Measurements from ENCODE around the gene CARS2. TPM values are rescaled to one million over a fixed set of nuclear protein-coding genes. Genes with fewer than 3 reads are reported as not detected.

The CARS2 gene
- total RNA-seq, 4 donors from 2014 or later: 33.9 to 64.7 (median 51.8) TPM

DNA sequence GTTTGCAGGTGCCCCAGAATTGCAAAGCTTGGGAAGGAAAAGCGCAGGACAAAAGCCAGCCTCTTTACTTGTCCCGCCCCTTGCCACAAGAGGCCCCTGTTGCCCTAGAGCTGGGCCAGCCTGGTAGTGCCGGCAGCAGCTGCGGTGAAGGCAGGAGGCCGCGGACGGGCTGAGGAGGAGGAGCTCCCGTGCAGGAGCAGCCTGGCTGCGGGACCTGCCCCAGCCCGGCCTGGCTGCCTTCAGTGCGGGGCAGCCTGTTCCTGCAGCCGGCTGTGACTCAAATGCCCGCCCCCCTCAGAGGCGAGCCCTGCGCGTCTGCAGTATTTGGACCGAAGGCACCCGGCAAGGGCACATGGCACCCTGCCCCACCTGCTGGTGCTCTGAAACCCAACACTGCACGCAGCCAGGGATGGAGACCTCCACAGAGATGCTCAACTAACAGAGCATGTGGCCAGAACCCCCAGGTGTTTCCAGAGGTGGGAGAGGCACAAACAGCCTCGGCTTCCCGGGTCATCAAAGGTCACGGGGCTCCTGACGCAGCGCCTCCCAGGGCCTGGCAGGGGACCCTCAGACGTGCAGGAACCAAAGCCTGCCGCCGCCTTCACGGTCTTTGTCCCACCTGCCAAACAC is 60.9 kb downstream of the CARS2 start:
- intact Hi-C loops (cut with DNase I; ENCODE audit: low total_unique reads): no loop called here
- 49 to 60% methylated on average over 17 to 21 of the region's 28 CpGs for WGBS, 2 donors
- TF ChIP-seq, protein P1, sequence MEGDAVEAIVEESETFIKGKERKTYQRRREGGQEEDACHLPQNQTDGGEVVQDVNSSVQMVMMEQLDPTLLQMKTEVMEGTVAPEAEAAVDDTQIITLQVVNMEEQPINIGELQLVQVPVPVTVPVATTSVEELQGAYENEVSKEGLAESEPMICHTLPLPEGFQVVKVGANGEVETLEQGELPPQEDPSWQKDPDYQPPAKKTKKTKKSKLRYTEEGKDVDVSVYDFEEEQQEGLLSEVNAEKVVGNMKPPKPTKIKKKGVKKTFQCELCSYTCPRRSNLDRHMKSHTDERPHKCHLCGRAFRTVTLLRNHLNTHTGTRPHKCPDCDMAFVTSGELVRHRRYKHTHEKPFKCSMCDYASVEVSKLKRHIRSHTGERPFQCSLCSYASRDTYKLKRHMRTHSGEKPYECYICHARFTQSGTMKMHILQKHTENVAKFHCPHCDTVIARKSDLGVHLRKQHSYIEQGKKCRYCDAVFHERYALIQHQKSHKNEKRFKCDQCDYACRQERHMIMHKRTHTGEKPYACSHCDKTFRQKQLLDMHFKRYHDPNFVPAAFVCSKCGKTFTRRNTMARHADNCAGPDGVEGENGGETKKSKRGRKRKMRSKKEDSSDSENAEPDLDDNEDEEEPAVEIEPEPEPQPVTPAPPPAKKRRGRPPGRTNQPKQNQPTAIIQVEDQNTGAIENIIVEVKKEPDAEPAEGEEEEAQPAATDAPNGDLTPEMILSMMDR (IDR thresholded peaks at IDR 0.05): no peak
- no peak for TF ChIP-seq POLR2A (IDR thresholded peaks at IDR 0.05)
- peak in 1 of 2 donors; percentile 86 for DNase-seq (ENCODE audit: low spot score in 2 of 2)
- H3K4me3 ChIP-seq (ENCODE audit: low read depth, poor library complexity, severe bottlenecking): no peak overlapping the region

DNA sequence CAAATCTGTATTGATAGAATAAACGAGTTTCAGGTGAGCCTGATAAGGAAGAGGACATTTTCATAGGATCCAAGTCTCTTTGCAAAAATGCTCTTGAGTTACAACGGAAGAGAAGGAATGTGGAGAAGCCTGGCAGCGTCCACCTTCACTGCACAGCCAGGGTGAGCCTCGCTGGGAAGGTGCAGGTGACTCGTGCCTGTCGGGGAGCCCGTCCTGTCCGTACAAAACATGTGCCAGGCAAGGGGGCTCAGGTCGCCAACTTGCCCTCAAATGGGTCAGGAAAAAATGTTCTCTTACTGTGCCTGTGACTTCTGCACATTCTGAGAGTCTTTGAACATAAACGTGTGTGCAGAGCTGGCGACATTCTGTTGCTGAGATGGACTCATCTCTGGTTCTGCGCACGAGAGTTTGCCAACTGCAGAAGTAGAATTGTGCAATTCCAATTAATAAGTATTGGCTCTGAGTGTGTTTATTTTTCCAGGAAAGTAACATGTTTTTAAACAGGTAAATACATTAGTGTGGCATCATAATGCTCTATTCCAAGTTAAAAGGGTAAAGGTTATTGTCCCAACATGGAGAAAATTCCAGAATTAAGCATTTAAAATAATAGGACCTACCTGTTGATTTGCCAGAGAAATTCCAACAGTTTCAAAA is 62.0 kb downstream of the CARS2 start:
- intact Hi-C loops (cut with DNase I; ENCODE audit: low total_unique reads): no loop called here
- WGBS, 2 donors: 71% methylated on average over 13 of the region's 13 CpGs
- no peak overlapping the region for H3K4me3 ChIP-seq (ENCODE audit: low read depth, poor library complexity, severe bottlenecking)
- TF ChIP-seq, protein P1 (IDR thresholded peaks at IDR 0.05): no peak
- TF ChIP-seq POLR2A (IDR thresholded peaks at IDR 0.05): no peak
- DNase-seq (ENCODE audit: low spot score in 2 of 2): peak in 1 of 2 donors; percentile 82

DNA sequence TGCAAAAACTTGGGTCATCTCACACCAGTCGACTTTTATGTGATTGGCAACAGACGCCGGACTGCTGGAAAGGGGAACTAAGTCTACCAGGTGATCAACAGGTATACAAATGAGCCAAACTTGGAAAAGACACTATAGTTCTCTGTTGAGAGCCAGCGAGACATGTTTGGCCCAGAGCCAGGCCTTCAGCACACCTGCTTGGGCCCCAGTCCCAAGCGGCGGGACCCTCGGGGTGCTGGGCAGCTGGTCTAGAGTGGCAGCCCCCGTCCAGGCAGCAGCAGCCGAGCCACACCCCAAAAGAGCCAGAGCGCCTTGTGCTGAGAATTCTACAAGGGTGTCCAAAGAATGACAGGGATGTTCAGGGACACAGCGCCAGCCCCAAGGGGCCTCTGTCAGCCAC is 62.6 kb downstream of the CARS2 start:
- intact Hi-C loops (cut with DNase I; ENCODE audit: low total_unique reads): no loop called here
- DNase-seq (ENCODE audit: low spot score in 2 of 2): peak in 1 of 2 donors; percentile 78
- no peak overlapping the region for H3K4me3 ChIP-seq (ENCODE audit: low read depth, poor library complexity, severe bottlenecking)
- TF ChIP-seq, protein P1 (IDR thresholded peaks at IDR 0.05): no peak
- TF ChIP-seq POLR2A (IDR thresholded peaks at IDR 0.05): no peak
- 66 to 70% methylated on average over 9 to 11 of the region's 11 CpGs for WGBS, 2 donors

DNA sequence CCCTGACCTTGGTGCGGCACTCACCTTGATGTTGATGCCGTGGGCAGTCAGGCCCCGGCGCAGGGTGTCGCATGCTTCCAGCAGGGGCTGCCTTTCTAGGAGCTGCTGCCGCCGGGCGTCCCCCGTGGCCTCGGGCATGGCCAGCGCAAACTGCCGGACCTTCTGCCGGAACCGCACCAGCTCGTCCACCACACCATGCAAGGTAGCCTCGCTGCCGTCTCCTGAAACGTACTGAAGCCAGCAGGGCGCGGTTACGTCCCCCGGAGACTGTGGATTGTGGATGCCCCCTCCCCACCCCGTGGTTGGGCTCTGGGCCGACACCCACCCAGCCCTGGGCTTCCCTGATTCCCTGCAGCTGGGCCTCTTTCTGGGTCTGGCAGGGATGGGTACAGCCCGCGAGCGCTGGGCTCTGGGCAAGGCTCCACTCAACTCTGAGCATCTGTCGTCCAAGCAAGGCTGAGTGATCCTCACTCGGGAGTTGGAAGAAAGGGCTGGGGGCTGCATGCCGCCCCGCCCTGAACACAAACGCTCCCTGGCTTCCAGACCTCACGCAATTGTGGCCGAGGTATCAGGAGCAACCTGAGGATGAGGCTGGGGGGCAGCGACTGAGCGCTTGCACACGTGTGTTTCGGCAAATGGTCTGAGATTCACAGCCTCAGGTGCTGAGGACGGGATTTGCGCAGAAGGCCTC is 63.5 kb downstream of the CARS2 start:
- DNase-seq (ENCODE audit: low spot score in 2 of 2): peak in 1 of 2 donors; percentile 85
- WGBS, 2 donors: 87 to 93% methylated on average over 23 to 38 of the region's 40 CpGs
- H3K4me3 ChIP-seq (ENCODE audit: low read depth, poor library complexity, severe bottlenecking): no peak overlapping the region
- TF ChIP-seq POLR2A (IDR thresholded peaks at IDR 0.05): no peak
- TF ChIP-seq, protein P1 (IDR thresholded peaks at IDR 0.05): no peak
- intact Hi-C loops (cut with DNase I; ENCODE audit: low total_unique reads): no loop called here

DNA sequence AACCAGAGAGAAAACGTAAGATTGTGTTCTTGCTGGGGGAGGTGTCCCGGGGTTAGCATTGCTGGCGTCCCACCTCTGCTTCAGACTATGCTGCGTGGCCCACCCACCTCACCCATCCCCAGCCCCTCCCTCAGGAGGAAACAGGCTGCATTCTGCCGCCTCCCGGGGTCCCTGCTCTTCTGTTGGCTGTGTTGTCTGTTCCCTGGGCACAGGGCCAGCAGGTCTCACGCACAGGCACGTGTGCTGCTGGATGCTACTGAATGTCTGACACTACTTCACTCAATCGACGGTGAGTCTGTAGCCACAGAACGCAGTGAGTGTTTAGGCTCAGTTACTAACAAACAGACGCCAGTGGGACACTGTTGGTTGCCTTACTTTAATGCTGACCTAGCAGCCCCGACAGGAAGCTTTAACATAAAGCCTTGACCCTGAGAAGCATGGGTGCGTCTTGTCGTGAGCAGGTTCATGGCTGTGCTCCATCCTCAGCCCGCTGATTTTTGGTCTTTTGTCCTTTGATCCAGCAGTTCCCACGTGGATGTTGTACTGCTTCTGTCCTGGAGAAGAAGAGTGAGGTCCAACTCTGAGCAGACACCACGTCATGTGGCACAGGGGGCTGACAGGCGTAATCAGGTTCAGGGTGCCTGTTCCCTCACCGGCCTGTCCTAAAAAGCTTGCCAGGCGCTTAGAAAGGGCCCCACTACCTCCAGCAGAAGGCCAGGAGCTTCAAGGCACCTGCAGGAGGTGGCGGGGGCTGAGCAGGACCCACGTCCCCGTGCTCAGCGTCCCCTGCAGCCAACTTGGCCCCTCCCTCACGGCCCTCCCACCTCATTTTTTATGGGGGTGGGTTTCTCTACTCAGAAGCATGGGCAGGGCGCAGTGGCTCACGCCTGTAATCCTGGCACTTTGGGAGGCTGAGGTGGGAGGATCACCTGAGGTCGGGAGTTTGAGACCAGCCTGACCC is 64.6 kb downstream of the CARS2 start:
- DNase-seq (ENCODE audit: low spot score in 2 of 2): no peak
- WGBS, 2 donors: 80 to 83% methylated on average over 29 of the region's 29 CpGs
- no peak for TF ChIP-seq POLR2A (IDR thresholded peaks at IDR 0.05)
- TF ChIP-seq, protein P1 (IDR thresholded peaks at IDR 0.05): no peak
- H3K4me3 ChIP-seq (ENCODE audit: low read depth, poor library complexity, severe bottlenecking): no peak overlapping the region
- intact Hi-C loops (cut with DNase I; ENCODE audit: low total_unique reads): no loop called here
